Esophagus mucosa (tissue), 1 donor: ENCODE data around the gene NHSL2. TPM values are rescaled to one million over a fixed set of nuclear protein-coding genes. Genes with fewer than 3 reads are reported as not detected.
"Not testable (repeated sequence)": the region's sequence is repeated elsewhere in the genome, so short reads cannot be mapped to it uniquely, and the experiment has no call there.

ENCODE experiments used
- ATAC-seq: fragments of 200-7000 bp; cut with Tn5 transposase; one replicate; pipeline ENCODE4 v1.9.1; 2020
- total RNA-seq: library from RNA; stranded (reverse); gene quantifications from one replicate; pipeline ENCODE4 v1.2.4, GENCODE V29; 2023
- donor health status: DM: yes; HTN: yes; CAD: no.

Gene NHSL2
- total RNA-seq, 1 donor from 2014 or later, result 1.2 TPM

- ATAC-seq, result no peak
Observed at GRCh38 chrX:71927040-71927439, 16.4 kb downstream of the NHSL2 start.

- no peak for ATAC-seq
Observed at GRCh38 chrX:71928856-71929255, 18.2 kb downstream of the NHSL2 start.

GRCh38 chrX:71930298-71930697 is 19.7 kb downstream of the NHSL2 start:
- no peak for ATAC-seq

GRCh38 chrX:71935476-71935875 is 24.8 kb downstream of the NHSL2 start:
- no peak for ATAC-seq

- ATAC-seq, result no peak
Observed at GRCh38 chrX:71936632-71937031, 26.0 kb downstream of the NHSL2 start.

GRCh38 chrX:71938371-71938770 is 27.7 kb downstream of the NHSL2 start:
- no peak for ATAC-seq

- no peak for ATAC-seq
Observed at GRCh38 chrX:71941145-71941544, 30.5 kb downstream of the NHSL2 start.

- no peak for ATAC-seq
Observed at GRCh38 chrX:71941776-71942175, 31.1 kb downstream of the NHSL2 start.

- ATAC-seq, result no peak
Observed at GRCh38 chrX:71944369-71944768, 33.7 kb downstream of the NHSL2 start.

- ATAC-seq, result no peak
Observed at GRCh38 chrX:71945237-71945805, 34.7 kb downstream of the NHSL2 start.

GRCh38 chrX:71949363-71949762 is 38.7 kb downstream of the NHSL2 start:
- ATAC-seq, result no peak

- ATAC-seq, result no peak
Observed at GRCh38 chrX:71949844-71950445, 39.3 kb downstream of the NHSL2 start.

- no peak for ATAC-seq
Observed at GRCh38 chrX:71953391-71953790, 42.7 kb downstream of the NHSL2 start.

- no peak for ATAC-seq
Observed at GRCh38 chrX:71953946-71954345, 43.3 kb downstream of the NHSL2 start.

- no peak for ATAC-seq
Observed at GRCh38 chrX:71954458-71954857, 43.8 kb downstream of the NHSL2 start.

- ATAC-seq, result no peak
Observed at GRCh38 chrX:71955530-71956120, 45.0 kb downstream of the NHSL2 start.

- no peak for ATAC-seq
Observed at GRCh38 chrX:71958281-71958675, 47.6 kb downstream of the NHSL2 start.

GRCh38 chrX:71964184-71964583 is 53.5 kb downstream of the NHSL2 start:
- not testable (repeated sequence) for ATAC-seq

GRCh38 chrX:71974916-71975315 is 64.3 kb downstream of the NHSL2 start:
- no peak for ATAC-seq

GRCh38 chrX:71976753-71977152 is 66.1 kb downstream of the NHSL2 start:
- ATAC-seq, result no peak

GRCh38 chrX:71978164-71978563 is 67.5 kb downstream of the NHSL2 start:
- ATAC-seq, result no peak

- no peak for ATAC-seq
Observed at GRCh38 chrX:71989768-71990426, 79.3 kb downstream of the NHSL2 start.

- no peak for ATAC-seq
Observed at GRCh38 chrX:71990518-71990917, 79.9 kb downstream of the NHSL2 start.

GRCh38 chrX:71991164-71991563 is 80.5 kb downstream of the NHSL2 start:
- no peak for ATAC-seq
